Measurements from ENCODE around the gene AMMECR1L.
"Not testable (repeated sequence)": the region's sequence is repeated elsewhere in the genome, so short reads cannot be mapped to it uniquely, and the experiment has no call there.

AMMECR1L gene

DNA sequence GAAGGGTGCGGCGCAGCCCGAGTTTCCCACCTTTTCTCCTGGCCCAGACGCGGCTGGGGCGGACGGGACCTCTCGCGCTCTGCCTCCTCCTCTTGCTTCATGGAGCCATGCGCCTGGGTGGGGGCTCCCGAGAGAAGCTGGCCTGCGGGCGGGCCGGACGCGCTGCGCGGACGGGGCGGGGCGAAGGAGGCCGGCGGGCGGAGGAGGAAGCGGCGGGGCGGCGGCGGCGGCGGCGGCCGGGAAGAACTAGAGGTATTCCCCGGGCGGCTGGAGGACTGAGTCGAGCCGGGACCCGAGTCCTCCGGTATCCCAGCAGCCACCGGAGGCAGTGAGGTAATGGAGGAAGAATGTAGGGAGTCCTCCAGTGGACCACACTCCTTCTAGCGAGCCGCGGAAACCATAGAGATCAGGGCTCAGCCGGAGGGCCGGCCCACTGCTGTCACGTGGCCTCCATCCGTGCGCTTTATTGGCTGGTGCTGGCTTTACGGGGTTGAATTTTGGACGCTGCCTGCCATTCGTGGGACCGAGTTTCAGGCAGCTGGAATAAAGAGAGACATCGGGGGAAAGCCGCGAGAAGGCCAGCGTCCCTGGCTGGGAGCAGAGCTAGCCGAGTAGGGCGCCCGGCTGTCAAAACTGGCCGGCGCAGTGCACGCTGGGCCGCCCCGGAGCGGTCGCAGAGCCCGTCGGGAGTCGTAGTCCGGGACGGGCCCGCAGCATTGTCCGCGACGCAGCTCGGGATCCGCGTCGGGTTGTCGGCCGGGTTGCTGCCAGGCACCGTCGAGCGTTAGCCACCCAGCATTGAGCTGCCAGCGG, at the start of gene AMMECR1L:
TSS of gene AMMECR1L (minus strand) at position 177 of the 813 bp plus-strand sequence. CDS start 11,722 bp downstream, outside the sequence.
- ATAC-seq (peak; percentile 96), DNase-seq (peak; percentile 77)

DNA sequence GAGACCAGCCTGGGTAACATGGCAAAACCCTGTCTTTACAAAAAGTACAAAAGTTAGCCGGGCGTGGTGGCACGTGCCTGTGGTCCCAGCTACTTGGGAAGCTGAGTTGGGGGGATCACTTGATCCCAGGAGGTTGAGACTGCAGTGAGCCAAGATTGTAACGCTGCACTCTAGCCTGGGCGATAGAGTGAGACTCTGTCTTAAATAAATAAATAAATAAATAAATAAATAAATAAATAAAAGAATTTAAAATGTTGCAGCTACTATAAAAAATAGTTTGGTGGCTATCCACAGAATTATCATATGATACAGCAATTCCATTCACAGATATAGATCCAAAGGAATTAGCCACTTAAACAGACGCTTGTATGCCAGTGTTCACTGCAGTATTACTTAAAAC, 49.6 kb upstream of the AMMECR1L start:
- ATAC-seq (no peak), DNase-seq (no peak)

DNA sequence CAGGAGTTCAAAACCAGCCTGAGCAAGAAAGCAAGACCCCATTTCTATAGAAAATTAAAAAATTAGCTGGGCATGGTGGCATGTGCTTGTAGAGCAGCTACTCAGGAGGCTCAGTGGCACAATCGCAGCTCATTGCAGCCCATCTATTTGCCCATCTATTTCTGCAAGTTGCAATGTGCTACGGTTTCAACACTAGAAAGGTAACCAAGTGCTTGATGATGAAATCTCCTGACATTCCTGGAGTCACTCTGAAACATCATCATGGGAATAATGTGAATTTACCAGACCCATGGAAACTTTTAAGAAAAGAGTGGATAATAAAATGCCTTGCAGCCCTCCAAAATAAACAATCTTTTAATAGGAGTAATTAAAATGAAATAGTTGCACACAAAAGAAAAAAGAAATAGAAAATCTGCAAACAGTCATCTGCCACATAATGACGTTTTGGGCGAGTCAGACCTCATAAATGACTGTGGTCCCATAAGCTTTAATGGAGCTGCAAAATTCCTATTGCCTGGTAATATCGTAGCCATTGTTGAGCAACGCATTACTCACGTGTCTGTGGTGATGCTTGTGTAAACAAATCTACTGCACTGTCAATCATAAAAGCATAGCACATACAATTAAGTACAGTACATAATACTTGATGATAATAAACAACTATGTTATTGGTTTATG, 46.6 kb upstream of the AMMECR1L start:
- ATAC-seq (no peak), DNase-seq (no peak)

DNA sequence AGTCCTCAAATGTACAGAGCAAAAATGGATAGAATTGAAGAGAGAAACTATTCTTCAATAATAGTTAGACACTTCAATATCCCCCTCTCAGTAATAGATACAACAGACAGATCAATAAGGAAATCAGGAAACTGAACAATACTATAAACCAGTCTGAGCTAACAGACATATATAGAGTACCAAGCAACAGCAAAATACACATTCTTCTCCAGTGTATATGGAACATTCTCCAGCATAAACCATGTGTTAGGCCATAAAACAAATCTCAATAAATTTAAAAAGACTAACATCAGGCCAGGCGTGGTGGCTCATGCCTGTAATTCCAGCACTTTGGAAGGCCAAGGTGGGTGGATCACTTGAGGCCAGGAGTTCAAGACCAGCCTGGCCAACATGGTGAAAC, 43.7 kb upstream of the AMMECR1L start:
- no peak for ATAC-seq
- DNase-seq = no peak

DNA sequence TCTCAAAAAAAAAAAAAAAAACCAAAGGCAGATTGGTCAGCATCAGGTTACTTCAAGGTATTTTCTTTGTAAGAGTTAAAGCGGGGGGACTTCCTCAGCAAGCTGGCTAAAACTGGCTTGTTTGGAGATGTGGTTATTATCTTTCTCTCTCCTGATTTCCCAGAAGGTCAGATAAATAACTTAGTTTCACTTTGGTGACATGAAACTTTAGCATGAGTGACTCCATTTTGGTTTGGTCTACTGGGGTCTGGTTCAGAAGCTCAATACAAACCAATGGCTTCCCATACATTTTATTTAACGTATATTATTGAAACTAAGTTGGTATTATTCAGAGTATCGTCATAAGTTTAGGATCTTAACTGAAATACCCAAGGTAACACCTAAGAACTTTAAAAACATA, 41.6 kb upstream of the AMMECR1L start:
- no peak for ATAC-seq
- no peak for DNase-seq

DNA sequence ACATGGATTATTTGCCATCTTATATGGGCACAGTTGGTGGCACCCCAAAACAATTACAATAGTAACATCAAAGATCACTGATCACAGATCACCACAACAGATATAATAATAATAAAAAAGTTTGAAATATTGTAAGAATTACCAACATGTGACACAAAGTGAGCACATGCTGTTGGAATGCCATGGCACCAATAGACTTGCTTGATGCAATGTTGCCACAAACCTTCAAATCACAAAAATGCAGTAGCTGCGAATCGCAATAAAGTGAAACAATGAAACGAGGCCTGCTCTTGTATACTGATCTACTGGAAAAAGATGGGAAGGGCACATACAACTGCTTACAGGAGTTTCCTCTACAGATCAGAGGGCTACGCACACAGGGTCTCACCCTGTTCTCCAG, 32.2 kb upstream of the AMMECR1L start:
- ATAC-seq (no peak), DNase-seq (no peak)

DNA sequence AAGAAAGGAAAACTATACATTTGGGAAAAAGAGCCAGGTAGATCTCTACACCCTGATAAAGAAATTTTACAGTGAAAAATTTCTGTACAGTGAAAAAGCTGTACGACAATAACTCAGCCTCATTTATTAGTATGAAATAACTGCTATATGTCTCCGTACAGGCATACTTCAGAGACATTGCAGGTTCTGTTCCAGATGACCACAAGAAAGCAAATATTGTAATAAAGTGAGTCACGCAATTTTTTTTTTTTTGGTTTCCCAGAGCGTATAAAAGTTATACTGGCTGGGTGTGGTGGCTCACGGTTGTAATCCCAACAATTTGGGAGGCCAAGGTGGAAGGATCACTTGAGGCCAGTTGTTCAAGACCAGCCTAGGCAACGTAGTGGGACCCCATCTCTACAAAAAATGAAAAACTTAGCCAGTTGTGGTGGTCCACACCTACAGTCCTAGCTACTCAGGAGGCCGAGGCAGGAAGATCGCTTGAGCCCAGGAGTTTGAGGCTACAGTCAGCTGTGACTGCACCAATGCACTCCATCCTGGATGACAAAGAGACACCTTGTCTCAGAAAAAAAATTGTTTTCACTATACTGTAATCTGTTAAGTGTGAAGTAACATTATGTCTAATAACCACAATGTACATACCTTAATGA, 28.2 kb upstream of the AMMECR1L start:
- ATAC-seq = no peak
- DNase-seq = no peak

DNA sequence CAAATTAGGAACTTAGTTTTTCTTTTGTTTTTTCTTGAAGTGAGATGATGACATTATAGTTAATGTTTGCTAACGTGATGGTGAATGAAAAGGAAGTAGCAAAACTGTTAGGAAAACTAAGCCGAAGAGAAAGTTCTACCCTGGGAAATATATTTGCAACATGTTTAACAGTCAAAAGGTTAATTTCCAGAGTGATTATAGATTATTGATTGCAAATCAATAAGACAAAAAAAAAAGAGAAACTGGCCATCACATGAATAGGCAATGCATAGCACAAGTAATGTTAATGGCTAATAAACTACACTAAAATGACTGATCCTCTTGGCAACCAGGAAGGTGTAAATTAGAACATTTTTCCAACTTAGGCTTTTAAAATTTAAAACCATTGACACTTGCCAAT, 26.0 kb upstream of the AMMECR1L start:
- no peak for ATAC-seq
- DNase-seq = no peak

DNA sequence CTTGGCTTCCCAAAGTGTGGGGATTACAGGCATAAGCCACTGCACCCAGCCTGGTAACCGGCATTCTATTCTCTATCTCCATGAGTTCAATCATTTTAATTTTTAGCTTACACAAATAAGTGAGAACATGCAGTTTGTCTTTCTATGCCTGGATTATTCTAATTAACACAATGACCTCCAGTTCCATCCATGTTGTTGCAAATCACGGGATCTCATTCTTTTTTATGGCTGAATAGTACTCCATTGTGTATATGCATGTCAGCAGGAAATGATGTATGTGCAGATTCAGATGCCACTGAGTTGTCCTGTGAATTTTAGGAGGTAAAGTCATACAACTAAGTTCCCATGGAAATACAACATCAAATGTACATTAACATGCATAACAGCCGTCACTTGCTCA, 24.7 kb upstream of the AMMECR1L start:
- DNase-seq (no peak), ATAC-seq (no peak)

DNA sequence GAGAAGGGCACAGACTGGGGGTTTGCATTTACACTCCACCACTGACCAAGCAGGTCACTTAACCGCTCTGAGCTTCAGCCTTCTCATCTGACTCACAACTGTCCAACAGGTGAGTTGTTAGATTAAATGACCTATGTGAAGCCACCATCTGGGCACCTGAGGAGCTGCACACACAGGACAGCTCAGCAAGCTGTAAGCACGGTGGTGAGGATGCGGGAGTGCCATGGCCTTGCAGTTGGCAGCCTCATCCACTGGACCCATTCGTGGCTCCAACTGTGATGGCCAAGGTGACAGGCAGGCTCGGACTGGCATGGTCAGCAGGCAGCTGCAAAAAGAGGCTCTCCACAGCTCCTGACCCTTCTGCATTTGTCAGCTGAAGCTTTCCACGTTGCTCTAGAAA, 23.3 kb upstream of the AMMECR1L start:
- ATAC-seq (no peak), DNase-seq (no peak)

DNA sequence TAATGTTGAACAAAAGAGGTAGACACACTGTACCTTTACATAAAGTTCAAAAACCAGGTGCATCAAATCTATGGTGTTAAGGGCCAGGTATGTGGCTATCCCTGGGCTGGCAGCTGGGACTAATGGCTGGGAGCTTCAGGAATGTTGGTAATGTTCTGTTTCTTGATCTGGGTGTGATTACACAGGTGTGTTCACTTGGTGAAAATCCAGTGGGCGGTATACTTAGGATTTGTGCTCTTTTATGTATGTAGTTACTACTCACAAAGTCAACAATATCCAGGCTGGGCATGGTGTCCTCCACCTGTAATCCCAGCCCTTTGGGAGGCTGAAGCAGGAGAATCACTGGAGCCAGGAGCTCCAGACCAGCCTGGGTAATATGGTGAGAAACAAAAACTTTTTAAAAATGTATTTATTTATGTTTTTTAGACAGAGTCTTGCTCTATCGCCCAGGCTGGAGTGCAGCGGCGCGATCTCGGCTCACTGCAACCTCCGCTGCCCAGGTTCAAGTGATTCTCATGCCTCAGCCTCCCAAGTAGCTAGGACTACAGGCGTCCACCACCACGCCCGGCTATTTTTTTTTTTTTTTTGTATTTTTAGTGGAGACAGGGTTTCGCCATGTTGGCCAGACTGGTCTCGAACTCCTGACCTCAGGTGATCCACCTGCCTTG, 22.1 kb upstream of the AMMECR1L start:
- not testable (repeated sequence) for DNase-seq, ATAC-seq

DNA sequence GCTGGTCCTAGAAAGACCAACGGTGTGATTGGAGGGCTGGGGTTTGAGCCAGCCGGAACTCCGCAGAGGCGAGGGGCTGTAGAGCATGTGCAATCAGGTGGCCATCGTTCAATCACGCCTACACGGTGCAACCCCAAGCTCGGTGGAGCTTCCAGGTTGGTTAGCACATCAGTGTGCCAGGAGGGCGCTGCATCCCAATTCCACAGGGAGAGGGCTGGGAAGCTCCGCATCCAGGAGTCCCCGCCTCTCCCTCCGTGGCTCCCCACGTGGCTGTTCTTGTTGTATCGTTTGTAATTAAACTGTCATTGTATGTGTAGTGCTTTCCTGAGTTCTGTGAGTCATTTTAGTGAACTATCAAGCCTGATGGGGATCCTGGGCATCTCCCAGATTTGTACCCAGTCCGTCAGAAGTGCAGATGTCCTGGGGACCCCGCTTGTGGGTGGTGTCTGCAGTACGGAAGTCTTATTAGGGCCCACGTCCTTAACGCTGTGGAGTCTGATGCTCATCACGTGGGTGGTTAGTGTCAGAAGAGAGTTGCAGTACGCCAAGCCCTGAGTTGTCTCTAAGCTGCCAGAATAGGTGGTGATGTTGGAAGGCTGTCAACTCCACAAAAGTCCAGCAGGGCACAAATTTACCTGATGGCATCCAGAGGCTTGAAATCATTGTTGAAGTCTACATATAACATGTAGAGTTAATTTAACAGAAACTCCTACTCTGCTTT, 20.6 kb upstream of the AMMECR1L start:
- DNase-seq (no peak), ATAC-seq (no peak)

DNA sequence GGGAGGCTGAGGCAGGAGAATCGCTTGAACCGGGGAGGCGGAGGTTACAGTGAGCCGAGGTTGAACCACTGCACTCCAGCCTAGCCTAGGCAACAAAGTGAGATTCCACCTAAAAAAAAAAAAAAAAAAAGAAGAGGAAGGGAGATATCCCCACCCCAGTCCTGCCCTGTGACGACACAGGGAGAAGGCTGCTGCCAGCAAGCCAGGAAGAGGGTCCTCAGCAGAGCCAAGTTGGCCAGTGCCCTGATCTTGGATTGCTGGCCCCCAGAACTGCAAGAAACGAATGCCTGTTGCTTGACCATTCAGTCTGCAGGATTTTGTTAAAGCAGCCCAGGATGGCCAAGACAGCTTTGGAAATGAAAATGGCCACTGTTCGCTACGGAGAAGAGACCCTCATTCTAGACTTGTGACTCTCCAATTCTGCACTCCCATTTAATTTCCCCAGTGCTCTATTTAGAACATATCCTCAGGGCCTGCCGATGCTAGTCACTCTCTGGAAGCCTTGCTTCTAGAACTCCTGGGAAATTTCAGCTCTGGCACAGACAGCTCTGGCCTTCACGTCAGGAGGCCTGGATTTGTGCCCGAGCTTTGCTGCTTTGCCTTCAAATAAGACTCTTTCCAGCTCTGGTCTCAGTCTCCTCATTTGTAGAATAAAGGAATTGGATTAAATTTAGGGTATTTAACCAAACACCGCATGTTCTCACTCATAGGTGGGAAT, 15.7 kb upstream of the AMMECR1L start:
- ATAC-seq = no peak

DNA sequence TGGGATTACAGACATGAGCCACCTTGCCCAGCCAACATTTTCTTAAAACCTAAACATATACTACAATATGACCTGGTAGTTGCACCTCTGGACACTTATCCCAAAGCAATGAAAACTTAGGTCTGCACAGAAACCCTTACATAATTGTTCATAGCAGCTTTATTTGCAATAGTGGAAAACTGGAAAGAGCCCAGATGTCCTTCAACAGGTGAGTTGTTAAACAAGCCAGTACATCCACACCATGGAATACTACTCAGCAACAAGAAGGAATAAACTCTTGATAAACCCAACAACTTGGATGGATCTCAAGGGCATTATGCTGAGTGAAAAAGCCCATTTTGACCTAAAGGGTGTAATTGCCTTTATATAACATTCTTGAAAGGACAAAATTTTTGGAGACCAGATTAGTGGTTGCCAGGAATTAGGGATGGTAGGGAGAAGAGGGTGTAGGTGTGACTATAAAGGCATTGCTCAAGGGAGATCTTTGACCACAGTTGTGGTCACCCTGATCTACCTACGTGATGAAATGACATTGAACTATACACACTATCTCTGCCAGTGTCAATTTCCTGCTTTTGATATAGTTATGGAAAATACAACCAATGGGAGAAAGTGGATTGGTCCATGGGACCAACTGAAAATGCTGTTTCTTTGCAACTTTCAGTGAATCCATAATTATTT, 11.9 kb upstream of the AMMECR1L start:
- ATAC-seq (no peak), DNase-seq (no peak)

More for the DNA sequence above, 15.7 kb upstream of the AMMECR1L start:
- DNase-seq = no peak

DNA sequence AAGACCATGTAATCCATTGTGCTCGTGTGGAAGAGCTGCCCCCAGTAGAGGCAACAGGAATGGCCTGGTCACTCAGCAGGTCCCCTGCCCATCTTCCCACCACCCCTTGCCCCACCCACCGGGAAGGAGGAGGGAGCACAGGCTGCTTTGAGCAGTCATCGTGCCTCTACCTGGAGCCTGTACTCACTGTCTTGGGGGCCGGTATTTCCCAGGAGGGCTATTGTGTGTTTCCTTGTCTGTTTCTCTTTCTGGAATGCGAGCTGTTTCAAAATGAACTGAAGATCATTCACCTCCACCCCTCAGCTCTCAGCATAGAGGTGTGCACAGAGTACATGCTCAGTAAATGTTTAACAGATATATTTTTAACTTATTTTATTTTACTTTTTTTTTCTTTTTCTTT, 7.7 kb upstream of the AMMECR1L start:
- no peak for DNase-seq
- ATAC-seq = no peak

DNA sequence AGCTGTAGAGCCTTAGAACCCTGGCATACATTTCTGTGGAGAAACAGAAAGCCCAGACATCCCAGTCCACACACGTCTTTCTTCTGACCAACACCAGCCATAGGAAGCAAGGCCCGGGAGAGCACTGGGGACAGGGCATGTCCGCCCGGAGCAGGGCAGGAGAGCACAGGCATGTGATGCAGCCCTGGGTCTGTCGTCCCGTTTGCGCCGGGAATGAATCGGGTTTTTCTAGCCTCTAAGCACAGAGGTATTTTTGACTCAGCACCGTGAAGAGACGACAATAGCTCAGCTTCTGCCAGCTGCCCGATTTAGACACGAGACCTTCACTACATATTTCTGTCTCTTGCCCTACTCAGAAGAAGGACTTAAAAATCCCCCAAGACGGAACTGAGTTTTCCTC, 7.3 kb upstream of the AMMECR1L start:
- DNase-seq = no peak
- no peak for ATAC-seq

DNA sequence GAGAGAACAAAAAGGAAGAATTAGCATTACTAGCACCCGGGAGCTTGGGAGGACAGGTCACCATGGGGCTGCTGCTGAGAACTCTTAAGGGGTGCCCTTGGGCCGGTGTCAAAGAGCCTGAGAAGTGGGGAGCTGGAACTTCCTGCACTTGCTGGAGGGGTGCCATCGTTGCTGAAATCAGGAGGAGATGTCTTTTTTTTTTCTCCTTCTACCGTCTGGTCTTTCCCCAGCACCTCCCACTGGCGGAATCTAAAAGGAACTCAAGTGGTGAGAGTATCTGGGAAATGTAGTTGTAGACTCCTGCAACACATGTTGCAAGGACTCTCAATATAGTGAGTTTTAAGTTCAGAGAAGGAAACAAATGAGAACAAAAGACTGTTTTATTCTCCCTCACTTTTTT, 6.1 kb upstream of the AMMECR1L start:
- no peak for ATAC-seq
- DNase-seq = no peak

DNA sequence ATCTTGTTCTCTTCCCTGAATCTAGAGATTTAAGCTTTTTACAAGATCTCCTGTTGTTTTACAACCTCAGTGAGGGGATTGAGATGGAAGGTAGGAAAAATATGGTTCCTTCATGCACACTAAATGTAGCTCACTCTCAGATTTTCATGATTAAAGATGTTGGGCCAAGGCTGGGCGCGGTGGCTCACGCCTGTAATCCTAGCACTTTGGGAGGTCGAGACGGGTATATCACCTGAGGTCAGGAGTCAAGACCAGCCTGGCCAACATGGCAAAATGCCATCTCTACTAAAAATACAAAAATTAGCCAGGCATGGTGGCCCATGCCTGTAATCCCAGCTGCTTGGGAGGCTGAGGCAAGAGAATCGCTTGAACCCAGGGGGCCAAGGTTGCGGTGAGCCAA, 5.0 kb upstream of the AMMECR1L start:
- not testable (repeated sequence) for DNase-seq, ATAC-seq

DNA sequence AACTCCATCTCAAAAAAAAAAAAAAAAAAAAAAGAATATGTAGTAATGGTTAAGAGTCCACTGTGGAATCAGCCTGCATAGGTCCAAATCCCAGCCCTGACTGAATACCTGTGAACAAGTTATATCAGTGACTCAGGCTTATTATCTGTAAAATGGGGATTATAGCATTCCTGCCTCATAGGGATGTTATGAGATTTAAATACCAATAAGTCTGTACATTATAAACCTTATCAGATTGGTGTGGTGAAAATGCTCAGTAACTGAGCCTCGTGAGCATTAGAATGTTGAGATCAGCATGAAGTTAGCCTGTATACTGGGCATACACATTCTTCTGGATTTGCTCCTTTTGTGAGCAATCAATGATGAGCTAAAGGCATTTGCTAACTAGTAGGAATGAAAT, 3.0 kb upstream of the AMMECR1L start:
- no peak for DNase-seq
- ATAC-seq = no peak

DNA sequence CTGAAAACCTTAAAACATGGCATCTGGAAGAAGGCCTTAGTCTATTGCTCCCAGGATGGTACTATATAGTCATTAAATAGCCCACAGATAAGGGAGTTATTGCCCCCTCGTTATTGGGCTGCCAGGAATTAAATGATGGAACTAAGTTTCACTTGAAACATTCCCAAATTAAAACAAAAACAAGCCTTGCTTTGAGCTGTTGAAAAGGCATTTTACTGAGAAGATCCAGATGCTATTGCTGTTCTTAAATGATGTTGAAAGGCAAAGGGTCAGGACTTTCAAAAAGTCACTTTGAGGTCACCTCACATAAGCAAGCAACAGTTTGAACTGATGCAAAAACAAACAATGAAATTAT, 2.0 kb upstream of the AMMECR1L start:
- ATAC-seq (no peak), DNase-seq (no peak)
